SJCRH30 (cell line): Measurements from ENCODE around the gene ALG9. TPM values are rescaled to one million over a fixed set of nuclear protein-coding genes. Genes with fewer than 3 reads are reported as not detected.

Source experiments
- DNase-seq, 2 experiments: peaks; one replicate each; pipeline ENCODE4 v3.0.0-alpha.2; 2015 to 2020
- H3K27ac ChIP-seq: fragments of 250-450 bp; sonication (Bioruptor Pico); 2 replicates; pipeline ENCODE4 v1.5.1; 2020; ENCODE audit warnings: mild to moderate bottlenecking, moderate library complexity
- H3K27me3 ChIP-seq: fragments of 250-450 bp; sonication (Bioruptor Pico); 2 replicates; pipeline ENCODE4 v1.5.1; 2020; ENCODE audit warnings: mild to moderate bottlenecking, moderate library complexity
- H3K36me3 ChIP-seq: fragments of 250-450 bp; sonication (Bioruptor Pico); 2 replicates; pipeline ENCODE4 v1.5.1; 2020; ENCODE audit warnings: mild to moderate bottlenecking, moderate library complexity
- H3K4me1 ChIP-seq: fragments of 250-450 bp; sonication (Bioruptor Pico); 2 replicates; pipeline ENCODE4 v1.5.1; 2020; ENCODE audit warnings: mild to moderate bottlenecking, moderate library complexity
- H3K4me3 ChIP-seq: fragments of 250-450 bp; sonication (Bioruptor Pico); 2 replicates; pipeline ENCODE4 v1.5.1; 2020; ENCODE audit warnings: mild to moderate bottlenecking, moderate library complexity
- H3K9me3 ChIP-seq: fragments of 250-450 bp; sonication (Bioruptor Pico); replicated peaks from 2 replicates; pipeline ENCODE4 v1.5.1; 2020; ENCODE audit warnings: mild to moderate bottlenecking, moderate library complexity
- total RNA-seq: library from RNA; depleted of rRNA; stranded (reverse); fragments of >200 nt; shearing (Covaris generic); gene quantifications from 2 replicates; pipeline ENCODE4 v1.2.3, GENCODE V29; 2014

Gene ALG9
- total RNA-seq, 1 experiment from 2014 or later: 31.4 TPM

GRCh38 chr11:111834432-111835163, 36.8 kb downstream of the ALG9 start:
- DNase-seq: no peak
- no peaks in the 10 kb centered on the region for H3K4me1 ChIP-seq
- no peak overlapping the region for H3K27ac ChIP-seq
- H3K9me3 ChIP-seq: no peaks in the 10 kb centered on the region
- H3K27me3 ChIP-seq: no peaks in the 10 kb centered on the region
- no peak overlapping the region for H3K4me3 ChIP-seq
- no peaks in the 10 kb centered on the region; the same call in none of the 2 replicates for H3K36me3 ChIP-seq

- Histone ChIP-seq H3K27me3 (no peaks in the 10 kb centered on the region), H3K9me3 (no peaks in the 10 kb centered on the region), H3K27ac (no peak overlapping the region), H3K4me3 (no peak overlapping the region), H3K4me1 (no peaks in the 10 kb centered on the region), H3K36me3 (no peaks in the 10 kb centered on the region; the same call in none of the 2 replicates)
- no peak for DNase-seq
Measured at GRCh38 chr11:111833524-111833923, 37.9 kb downstream of the ALG9 start.

GRCh38 chr11:111829185-111829968, 42.0 kb downstream of the ALG9 start:
- no peak overlapping the region for H3K4me3 ChIP-seq
- no peak for DNase-seq
- no peaks in the 10 kb centered on the region for H3K9me3 ChIP-seq
- H3K36me3 ChIP-seq: no peaks in the 10 kb centered on the region; the same call in 1 of the 2 replicates
- no peaks in the 10 kb centered on the region for H3K4me1 ChIP-seq
- H3K27ac ChIP-seq: no peak overlapping the region
- no peaks in the 10 kb centered on the region for H3K27me3 ChIP-seq

- Histone ChIP-seq H3K9me3 (no peaks in the 10 kb centered on the region), H3K27ac (no peak overlapping the region), H3K4me3 (no peak overlapping the region), H3K27me3 (no peaks in the 10 kb centered on the region), H3K4me1 (no peaks in the 10 kb centered on the region), H3K36me3 (no peaks in the 10 kb centered on the region)
- no peak for DNase-seq
Measured at GRCh38 chr11:111826322-111826950, 44.9 kb downstream of the ALG9 start.

- no peaks in the 10 kb centered on the region for H3K9me3 ChIP-seq
- H3K27me3 ChIP-seq: no peaks in the 10 kb centered on the region
- H3K36me3 ChIP-seq: no peaks in the 10 kb centered on the region
- no peak overlapping the region for H3K4me3 ChIP-seq
- no peak for DNase-seq
- no peak overlapping the region for H3K27ac ChIP-seq
- no peaks in the 10 kb centered on the region for H3K4me1 ChIP-seq
Measured at GRCh38 chr11:111823629-111824028, 47.8 kb downstream of the ALG9 start.

- Histone ChIP-seq H3K4me3 (no peak overlapping the region), H3K4me1 (no peaks in the 10 kb centered on the region)
- no peak for DNase-seq
Measured at GRCh38 chr11:111823131-111823530, 48.2 kb downstream of the ALG9 start.

GRCh38 chr11:111819829-111820237, 51.5 kb downstream of the ALG9 start:
- no peak for DNase-seq
- no peaks in the 10 kb centered on the region for H3K36me3 ChIP-seq
- H3K4me3 ChIP-seq: no peak overlapping the region
- no peaks in the 10 kb centered on the region for H3K4me1 ChIP-seq
- H3K27ac ChIP-seq: no peak overlapping the region
- no peaks in the 10 kb centered on the region for H3K27me3 ChIP-seq
- no peaks in the 10 kb centered on the region for H3K9me3 ChIP-seq

More at GRCh38 chr11:111823131-111823530, 48.2 kb downstream of the ALG9 start:
- H3K9me3 ChIP-seq: no peaks in the 10 kb centered on the region
- H3K27me3 ChIP-seq: no peaks in the 10 kb centered on the region
- H3K27ac ChIP-seq: no peak overlapping the region
- H3K36me3 ChIP-seq: no peaks in the 10 kb centered on the region

- Histone ChIP-seq H3K4me1 (no peaks in the 10 kb centered on the region), H3K9me3 (no peaks in the 10 kb centered on the region), H3K36me3 (no peaks in the 10 kb centered on the region), H3K27me3 (no peaks in the 10 kb centered on the region), H3K4me3 (no peak overlapping the region), H3K27ac (no peak overlapping the region)
- no peak for DNase-seq
Measured at GRCh38 chr11:111819161-111819828, 52.1 kb downstream of the ALG9 start.

- H3K27ac ChIP-seq: no peak overlapping the region
- no peak overlapping the region for H3K4me3 ChIP-seq
- H3K36me3 ChIP-seq: no peaks in the 10 kb centered on the region
- H3K9me3 ChIP-seq: no peaks in the 10 kb centered on the region
- no peaks in the 10 kb centered on the region for H3K4me1 ChIP-seq
- no peaks in the 10 kb centered on the region for H3K27me3 ChIP-seq
- DNase-seq: no peak
Measured at GRCh38 chr11:111815489-111815888, 55.9 kb downstream of the ALG9 start.

- Histone ChIP-seq H3K4me3 (no peak overlapping the region), H3K9me3 (no peaks in the 10 kb centered on the region), H3K36me3 (no peaks in the 10 kb centered on the region), H3K27me3 (no peaks in the 10 kb centered on the region), H3K4me1 (no peaks in the 10 kb centered on the region), H3K27ac (no peak overlapping the region)
- no peak for DNase-seq
Measured at GRCh38 chr11:111814557-111815320, 56.6 kb downstream of the ALG9 start.

- no peaks in the 10 kb centered on the region for H3K27me3 ChIP-seq
- no peak for DNase-seq
- no peaks in the 10 kb centered on the region for H3K9me3 ChIP-seq
- H3K4me3 ChIP-seq: no peak overlapping the region
- no peak overlapping the region for H3K27ac ChIP-seq
- H3K36me3 ChIP-seq: no peaks in the 10 kb centered on the region
- H3K4me1 ChIP-seq: no peaks in the 10 kb centered on the region
Measured at GRCh38 chr11:111814106-111814505, 57.3 kb downstream of the ALG9 start.

- Histone ChIP-seq H3K27me3 (no peaks in the 10 kb centered on the region), H3K9me3 (no peaks in the 10 kb centered on the region), H3K36me3 (no peaks in the 10 kb centered on the region), H3K27ac (no peak overlapping the region), H3K4me3 (no peak overlapping the region), H3K4me1 (no peaks in the 10 kb centered on the region)
- DNase-seq: no peak
Measured at GRCh38 chr11:111812211-111812610, 59.2 kb downstream of the ALG9 start.

- Histone ChIP-seq H3K4me1 (no peaks in the 10 kb centered on the region), H3K27ac (no peak overlapping the region), H3K36me3 (no peaks in the 10 kb centered on the region), H3K27me3 (no peaks in the 10 kb centered on the region), H3K4me3 (no peak overlapping the region), H3K9me3 (no peaks in the 10 kb centered on the region)
- DNase-seq: no peak
Measured at GRCh38 chr11:111811445-111811844, 59.9 kb downstream of the ALG9 start.

- no peaks in the 10 kb centered on the region for H3K4me1 ChIP-seq
- H3K4me3 ChIP-seq: no peak overlapping the region
- no peaks in the 10 kb centered on the region for H3K36me3 ChIP-seq
- no peaks in the 10 kb centered on the region for H3K9me3 ChIP-seq
- H3K27me3 ChIP-seq: no peaks in the 10 kb centered on the region
- H3K27ac ChIP-seq: no peak overlapping the region
- no peak for DNase-seq
Measured at GRCh38 chr11:111808834-111809233, 62.5 kb downstream of the ALG9 start.
